ENCODE results near the gene CYP27C1. TPM values are rescaled to one million over a fixed set of nuclear protein-coding genes. Genes with fewer than 3 reads are reported as not detected.
"Not testable (repeated sequence)": the region's sequence is repeated elsewhere in the genome, so short reads cannot be mapped to it uniquely, and the experiment has no call there.

The CYP27C1 gene
- total RNA-seq, 1 experiment from 2014 or later, result not detected

GRCh38 chr2:127255146-127255545, 35.0 kb upstream of the CYP27C1 start:
- Histone ChIP-seq H3K9ac (ENCODE audit: low read length) (no peak overlapping the region), H3K4me2 (ENCODE audit: low read length) (no peak overlapping the region), H4K20me1 (ENCODE audit: insufficient read depth) (no peaks in the 10 kb centered on the region), H3K4me1 (ENCODE audit: control insufficient read depth in 1 of 2, insufficient read depth in 2 of 2, low read length in 2 of 2) (peaks cover 4 to 10% of the 10 kb centered on the region in 2 experiments; a peak in 3 of 4 replicates), H2AFZ (ENCODE audit: low read depth, low read length, poor library complexity, severe bottlenecking) (no peak overlapping the region), H3K27ac (ENCODE audit: low read depth, low read length) (no peak overlapping the region), H3K4me3 (replicated peaks in 1 of 2; ENCODE audit: low read depth in 1 of 2, low read length in 2 of 2) (no peak overlapping the region), H3K9me2 (ENCODE audit: insufficient read depth) (no peaks in the 10 kb centered on the region), H3K36me3 (ENCODE audit: control insufficient read depth in 1 of 2, insufficient read depth in 2 of 2, low read length in 2 of 2) (peaks cover 7 to 21% of the 10 kb centered on the region in 2 experiments; a peak in 3 of 4 replicates), H3K79me2 (ENCODE audit: insufficient read depth, low read length) (no peaks in the 10 kb centered on the region), H3K27me3 (ENCODE audit: insufficient read depth, low read length) (no peaks in the 10 kb centered on the region), H3K9me3 (ENCODE audit: control insufficient read depth in 1 of 2, insufficient read depth in 1 of 2, low read depth in 1 of 2, low read length in 2 of 2) (no peaks in the 10 kb centered on the region)
- BruUV-seq (replicated peaks), result no TSS peak
- TF ChIP-seq POLR2A (IDR thresholded peaks at IDR 0.05; ENCODE audit: borderline replicate concordance, extremely low read depth, insufficient read depth, insufficient read length) (no peak), FOSL1 (IDR thresholded peaks at IDR 0.05; ENCODE audit: low read depth) (no peak), JUND (IDR thresholded peaks at IDR 0.05) (no peak), POLR2AphosphoS5 (IDR thresholded peaks at IDR 0.05; ENCODE audit: low read depth, low read length) (no peak), EZH2phosphoT487 (IDR thresholded peaks at IDR 0.05; ENCODE audit: borderline replicate concordance) (no peak), SRF (IDR thresholded peaks at IDR 0.05; ENCODE audit: low read depth) (no peak), CEBPB (IDR thresholded peaks at IDR 0.05; ENCODE audit: low read depth) (no peak), ATF3 (IDR thresholded peaks at IDR 0.05) (no peak), SP1 (IDR thresholded peaks at IDR 0.05; ENCODE audit: low read depth) (no peak)
- ChIA-PET CTCF (no interaction called here), RAD21 (ENCODE audit: low non-redundant PET in 1 of 2, low total read pairs in 2 of 2, uncharacterized antibody in 2 of 2, unreplicated experiment in 2 of 2) (no interaction called here), POLR2A (no interaction called here)
- DNase-seq (ENCODE audit: low read depth, low spot score), result no peak
- ATAC-seq, result no peak
- intact Hi-C loops (cut with micrococcal nuclease), result no loop called here

GRCh38 chr2:127254386-127254981, 34.4 kb upstream of the CYP27C1 start:
- Histone ChIP-seq H3K9ac (ENCODE audit: low read length) (no peak overlapping the region), H3K9me3 (ENCODE audit: control insufficient read depth in 1 of 2, insufficient read depth in 1 of 2, low read depth in 1 of 2, low read length in 2 of 2) (no peaks in the 10 kb centered on the region), H3K4me2 (ENCODE audit: low read length) (peak overlapping the region; percentile 32; the same call in 1 of the 2 replicates), H3K79me2 (ENCODE audit: insufficient read depth, low read length) (no peaks in the 10 kb centered on the region), H3K36me3 (ENCODE audit: control insufficient read depth in 1 of 2, insufficient read depth in 2 of 2, low read length in 2 of 2) (peaks cover 2 to 16% of the 10 kb centered on the region in 2 experiments; a peak in 2 of 4 replicates), H4K20me1 (ENCODE audit: insufficient read depth) (no peaks in the 10 kb centered on the region), H2AFZ (ENCODE audit: low read depth, low read length, poor library complexity, severe bottlenecking) (no peak overlapping the region), H3K27me3 (ENCODE audit: insufficient read depth, low read length) (no peaks in the 10 kb centered on the region), H3K27ac (ENCODE audit: low read depth, low read length) (no peak overlapping the region), H3K9me2 (ENCODE audit: insufficient read depth) (no peaks in the 10 kb centered on the region), H3K4me3 (replicated peaks in 1 of 2; ENCODE audit: low read depth in 1 of 2, low read length in 2 of 2) (no peak overlapping the region), H3K4me1 (ENCODE audit: control insufficient read depth in 1 of 2, insufficient read depth in 2 of 2, low read length in 2 of 2) (peaks cover 4 to 10% of the 10 kb centered on the region in 2 experiments; a peak in 3 of 4 replicates)
- RAD21 ChIA-PET (ENCODE audit: low non-redundant PET in 1 of 2, low total read pairs in 2 of 2, uncharacterized antibody in 2 of 2, unreplicated experiment in 2 of 2), result no interaction called here
- no peak; the same call in 1 of the 2 replicates for ATAC-seq
- POLR2A ChIA-PET, result no interaction called here
- intact Hi-C loops (cut with micrococcal nuclease), result no loop called here
- no peak for DNase-seq (ENCODE audit: low read depth, low spot score)
- TF ChIP-seq TCF7L2 (IDR thresholded peaks at IDR 0.05; ENCODE audit: borderline replicate concordance, extremely low read depth, insufficient read depth, insufficient read length) (no peak), EZH2phosphoT487 (IDR thresholded peaks at IDR 0.05; ENCODE audit: borderline replicate concordance) (no peak), EZH2 (IDR thresholded peaks at IDR 0.05) (no peak), CTCF (IDR thresholded peaks at IDR 0.05 in 2 of 3, conservative IDR thresholded peaks at IDR 0.05 in 1 of 3; ENCODE audit: borderline replicate concordance in 1 of 3, insufficient read depth in 1 of 3, low read depth in 2 of 3, low read length in 2 of 3) (no peak)
- BruUV-seq (replicated peaks), result no TSS peak
- CTCF ChIA-PET, result no interaction called here

GRCh38 chr2:127241184-127241583, 21.1 kb upstream of the CYP27C1 start:
- H3K9me3 ChIP-seq (ENCODE audit: control insufficient read depth in 1 of 2, insufficient read depth in 1 of 2, low read depth in 1 of 2, low read length in 2 of 2); H3K9me2 ChIP-seq (ENCODE audit: insufficient read depth); H3K4me1 ChIP-seq (ENCODE audit: control insufficient read depth in 1 of 2, insufficient read depth in 2 of 2, low read length in 2 of 2); intact Hi-C loops (cut with micrococcal nuclease); H3K27ac ChIP-seq (ENCODE audit: low read depth, low read length); H3K27me3 ChIP-seq (ENCODE audit: insufficient read depth, low read length); H2AFZ ChIP-seq (ENCODE audit: low read depth, low read length, poor library complexity, severe bottlenecking); H3K9ac ChIP-seq (ENCODE audit: low read length); H4K20me1 ChIP-seq (ENCODE audit: insufficient read depth); H3K4me3 ChIP-seq (replicated peaks in 1 of 2; ENCODE audit: low read depth in 1 of 2, low read length in 2 of 2); RAD21 ChIA-PET (ENCODE audit: low non-redundant PET in 1 of 2, low total read pairs in 2 of 2, uncharacterized antibody in 2 of 2, unreplicated experiment in 2 of 2); H3K4me2 ChIP-seq (ENCODE audit: low read length); POLR2A ChIA-PET; H3K36me3 ChIP-seq (ENCODE audit: control insufficient read depth in 1 of 2, insufficient read depth in 2 of 2, low read length in 2 of 2); ATAC-seq; CTCF ChIA-PET; H3K79me2 ChIP-seq (ENCODE audit: insufficient read depth, low read length); BruUV-seq (replicated peaks); DNase-seq (ENCODE audit: low read depth, low spot score): not testable (repeated sequence)
